G401.6 (cell line): Measurements from ENCODE around the gene MTHFD1L.
A peak's percentile ranks its signal among the peaks of the same experiment; 100 is the strongest.
"Not testable (repeated sequence)": the region's sequence is repeated elsewhere in the genome, so short reads cannot be mapped to it uniquely, and the experiment has no call there.

Experiments used
- FAIRE-seq: peaks from 2 replicates; lab custom pipeline; 2012; peaks lifted over from hg19 to GRCh38; lab: Jason Lieb, UNC

The MTHFD1L gene

GRCh38 chr6:150865406-150866146 is at the start of gene MTHFD1L:
Gene MTHFD1L (plus strand): TSS chr6:150865702. CDS start chr6:150865823, 121 bp downstream.
- no peak for FAIRE-seq

- not testable (repeated sequence) for FAIRE-seq
Measured at GRCh38 chr6:150816554-150816953, 48.9 kb upstream of the MTHFD1L start.

GRCh38 chr6:150822932-150823331 is 42.6 kb upstream of the MTHFD1L start:
- no peak for FAIRE-seq

GRCh38 chr6:150826788-150827187 is 38.7 kb upstream of the MTHFD1L start:
- FAIRE-seq: no peak

GRCh38 chr6:150828107-150828506 is 37.4 kb upstream of the MTHFD1L start:
- not testable (repeated sequence) for FAIRE-seq

- FAIRE-seq: no peak
Measured at GRCh38 chr6:150830439-150831165, 34.9 kb upstream of the MTHFD1L start.

GRCh38 chr6:150831577-150831976 is 33.9 kb upstream of the MTHFD1L start:
- FAIRE-seq: no peak

- FAIRE-seq: no peak
Measured at GRCh38 chr6:150835620-150836019, 29.9 kb upstream of the MTHFD1L start.

- FAIRE-seq: no peak
Measured at GRCh38 chr6:150840185-150840584, 25.3 kb upstream of the MTHFD1L start.

GRCh38 chr6:150841189-150841588 is 24.3 kb upstream of the MTHFD1L start:
- FAIRE-seq: no peak

GRCh38 chr6:150841697-150842096 is 23.8 kb upstream of the MTHFD1L start:
- FAIRE-seq: no peak

GRCh38 chr6:150844371-150844770 is 21.1 kb upstream of the MTHFD1L start:
- FAIRE-seq: no peak

- no peak for FAIRE-seq
Measured at GRCh38 chr6:150846641-150847040, 18.9 kb upstream of the MTHFD1L start.

GRCh38 chr6:150848400-150848799 is 17.1 kb upstream of the MTHFD1L start:
- no peak for FAIRE-seq

GRCh38 chr6:150854392-150854791 is 11.1 kb upstream of the MTHFD1L start:
- not testable (repeated sequence) for FAIRE-seq

- FAIRE-seq: not testable (repeated sequence)
Measured at GRCh38 chr6:150855171-150855570, 10.3 kb upstream of the MTHFD1L start.

- FAIRE-seq: peak; percentile 92
Measured at GRCh38 chr6:150857062-150857944, 8.2 kb upstream of the MTHFD1L start.

GRCh38 chr6:150857945-150858308 is 7.6 kb upstream of the MTHFD1L start:
- no peak for FAIRE-seq

- FAIRE-seq: not testable (repeated sequence)
Measured at GRCh38 chr6:150861448-150862168, 3.9 kb upstream of the MTHFD1L start.

GRCh38 chr6:150863213-150863928 is 2.1 kb upstream of the MTHFD1L start:
- FAIRE-seq: no peak

- FAIRE-seq: no peak
Measured at GRCh38 chr6:150865043-150865405, 478 bp upstream of the MTHFD1L start.
